HepG2 (cell line): ENCODE results near the gene ECE2. TPM values are rescaled to one million over a fixed set of nuclear protein-coding genes. Genes with fewer than 3 reads are reported as not detected.

Experiments
- ATAC-seq: fragments of 200-7000 bp; cut with Tn5 transposase; 3 replicates; pipeline ENCODE4 v1.9.1; 2020; ENCODE audit warnings: mild to moderate bottlenecking, moderate library complexity
- BruUV-seq: library from RNA; stranded (reverse); fragments of 400-500 nt; replicated peaks from 2 replicates; lab custom pipeline; 2021; lab: Mats Ljungman, UMichigan
- CTCF ChIA-PET: fragments of 300-600 bp; formaldehyde crosslinking; extraction: SDS; loops from one replicate; lab custom pipeline; 2021; ENCODE audit warnings: low total read pairs, inconsistent platforms, low intra/inter-chr PET ratio; lab: Yijun Ruan, JAX
- POLR2A ChIA-PET: fragments of 350-600 bp; sonication (Branson Sonifier 250); formaldehyde crosslinking; loops from one replicate; lab custom pipeline; 2020; ENCODE audit warnings: antibody characterized with exemption, inconsistent platforms; lab: Yijun Ruan, JAX
- DNase-seq: peaks from one replicate; pipeline ENCODE4 v3.0.0-alpha.2; 2015; ENCODE audit warnings: low spot score
- FAIRE-seq: peaks from 3 replicates; lab custom pipeline; 2011; peaks lifted over from hg19 to GRCh38; lab: Jason Lieb, UNC
- H2AFZ ChIP-seq: one replicate; pipeline ENCODE4 v1.6.1; 2011; ENCODE audit warnings: low read length, inconsistent platforms
- H3K27ac ChIP-seq: fragments of 300-600 bp; 3 replicates; pipeline ENCODE4 v1.8.0; 2011; ENCODE audit warnings: mixed run types, mild to moderate bottlenecking, mixed read lengths, low read length, inconsistent platforms; ENCODE audit not compliant: insufficient read depth; ENCODE audit errors: extremely low read length
- H3K27me3 ChIP-seq, 2 experiments: fragments of 200-600 bp in 1 of 2; 2 replicates in 1 of 2; 3 replicates in 1 of 2; pipeline versions ENCODE4 v1.6.0 to v1.8.0; 2011; ENCODE audit warnings: low read length in 2 of 2, mild to moderate bottlenecking in 2 of 2, moderate library complexity in 2 of 2, inconsistent platforms in 1 of 2; ENCODE audit not compliant: insufficient read depth in 2 of 2, control insufficient read depth in 1 of 2
- H3K36me3 ChIP-seq, 2 experiments: fragments of 200-600 bp in 1 of 2; replicated peaks in 1 of 2; 2 replicates in 1 of 2; 3 replicates in 1 of 2; pipeline versions ENCODE4 v1.5.1 to v1.8.0; 2011; ENCODE audit warnings: low read length in 2 of 2, inconsistent platforms in 1 of 2; ENCODE audit not compliant: insufficient read depth in 2 of 2, control insufficient read depth in 1 of 2
- H3K4me1 ChIP-seq: 2 replicates; pipeline ENCODE4 v1.5.1; 2012; ENCODE audit warnings: low read length, inconsistent platforms; ENCODE audit not compliant: insufficient read depth
- H3K4me2 ChIP-seq: 2 replicates; pipeline ENCODE4 v1.6.0; 2011; ENCODE audit warnings: low read depth, low read length, inconsistent platforms
- H3K4me3 ChIP-seq, 3 experiments: fragments of 200-600 bp in 1 of 3; sonication (generic), shearing (Covaris generic) in 1 of 3; replicated peaks in 1 of 3; 2 replicates each; pipeline ENCODE4 v1.5.1; 2011 to 2016; ENCODE audit warnings: low read length in 3 of 3, inconsistent platforms in 2 of 3, low read depth in 2 of 3, mild to moderate bottlenecking in 2 of 3, control low read depth in 1 of 3, mixed read lengths in 1 of 3; ENCODE audit not compliant: insufficient read depth in 1 of 3
- H3K79me2 ChIP-seq: one replicate; pipeline ENCODE4 v1.6.1; 2011; ENCODE audit warnings: low read length, inconsistent platforms; ENCODE audit not compliant: insufficient read depth
- H3K9ac ChIP-seq: 2 replicates; pipeline ENCODE4 v1.6.0; 2011; ENCODE audit warnings: mild to moderate bottlenecking, low read depth, low read length, inconsistent platforms; ENCODE audit not compliant: insufficient read depth
- H3K9me3 ChIP-seq: 2 replicates; pipeline ENCODE4 v1.5.1; 2012; ENCODE audit warnings: mild to moderate bottlenecking, low read length
- H4K20me1 ChIP-seq: 2 replicates; pipeline ENCODE4 v1.6.0; 2011; ENCODE audit warnings: inconsistent platforms, mild to moderate bottlenecking, low read length, moderate library complexity; ENCODE audit not compliant: insufficient read depth
- CREBL2 ChIP-seq: sonication (generic); formaldehyde crosslinking; IDR thresholded peaks from 2 replicates; pipeline ENCODE4 v1.8.1; 2023; ENCODE audit warnings: missing genetic modification reagents, mild to moderate bottlenecking, borderline replicate concordance
- CREM ChIP-seq, 2 experiments: sonication (generic) in 1 of 2; formaldehyde crosslinking in 1 of 2; IDR thresholded peaks; 2 replicates each; pipeline versions ENCODE4 v1.4.0 to v1.6.1; 2016 to 2020; ENCODE audit warnings: antibody characterized with exemption in 1 of 2, mild to moderate bottlenecking in 1 of 2, missing genetic modification reagents in 1 of 2
- GATAD2A ChIP-seq: IDR thresholded peaks from 2 replicates; pipeline ENCODE4 v1.6.1; 2016
- IKZF4 ChIP-seq: sonication (generic); formaldehyde crosslinking; IDR thresholded peaks from 2 replicates; pipeline ENCODE4 v1.5.1; 2020; ENCODE audit warnings: borderline replicate concordance, mild to moderate bottlenecking, low read depth, missing genetic modification reagents; ENCODE audit errors: not compliant biosample characterization
- KLF16 ChIP-seq, 2 experiments: sonication (generic) in 1 of 2; formaldehyde crosslinking in 1 of 2; IDR thresholded peaks; 2 replicates each; pipeline versions ENCODE4 v1.6.1 to v1.8.0; 2016 to 2023; ENCODE audit warnings: missing genetic modification reagents in 2 of 2, missing compliant biosample characterization in 1 of 2
- MAZ ChIP-seq, 2 experiments: sonication (generic) in 1 of 2; formaldehyde crosslinking in 1 of 2; IDR thresholded peaks; 2 replicates each; pipeline versions ENCODE4 v1.5.0 to v1.6.1; 2012 to 2020; ENCODE audit warnings: low read depth in 2 of 2, mild to moderate bottlenecking in 2 of 2, borderline replicate concordance in 1 of 2, improper control_type of control experiment in 1 of 2, low read length in 1 of 2, missing genetic modification reagents in 1 of 2, moderate library complexity in 1 of 2
- RXRA ChIP-seq: sonication (generic); formaldehyde crosslinking; IDR thresholded peaks from 2 replicates; pipeline ENCODE4 v1.5.1; 2020; ENCODE audit warnings: missing genetic modification reagents
- SMYD3 ChIP-seq: sonication (generic); formaldehyde crosslinking; IDR thresholded peaks from 2 replicates; pipeline ENCODE4 v1.8.1; 2023; ENCODE audit warnings: mild to moderate bottlenecking, missing genetic modification reagents
- ZNF331 ChIP-seq: sonication (generic); formaldehyde crosslinking; IDR thresholded peaks from 2 replicates; pipeline ENCODE4 v1.4.0; 2020; ENCODE audit warnings: missing genetic modification reagents
- ZNF513 ChIP-seq: sonication (generic); formaldehyde crosslinking; conservative IDR thresholded peaks from 2 replicates; pipeline ENCODE4 v1.5.0; 2020; ENCODE audit warnings: missing genetic modification reagents
- ZNF670 ChIP-seq: sonication (generic); formaldehyde crosslinking; IDR thresholded peaks from 2 replicates; pipeline ENCODE4 v1.8.0; 2022; ENCODE audit warnings: mild to moderate bottlenecking, missing genetic modification reagents, borderline replicate concordance
- WGBS: methylation state at CpG from one replicate; pipeline ENCODE4 v1.1.6; 2017; ENCODE audit warnings: low lambda C conversion rate; 5-methylcytosine and 5-hydroxymethylcytosine counted together
- in situ Hi-C: cut with HindIII; loops from 2 replicates; pipeline ENCODE4 v1.10.0; 2017; ENCODE audit warnings: low pct_unique_long_range_greater_than_20kb; ENCODE audit not compliant: extremely low pct_ligation_motif_present
- intact Hi-C: fragments of 100-400 bp; cut with micrococcal nuclease; formaldehyde crosslinking; loops from one replicate; pipeline ENCODE4 v1.10.0; 2022; ENCODE audit not compliant: unreplicated experiment
- polyA plus RNA-seq, 8 experiments: library from polyadenylated mRNA; depleted of rRNA in 3 of 8; stranded (reverse) in 7 of 8; unstranded in 1 of 8; fragments of >200 nt; fragmentation: Illumina TruSeq in 4 of 8; extraction: Trizol in 4 of 8; gene quantifications; 2 replicates each; pipeline versions ENCODE4 v1.2.1 to v1.2.3, GENCODE V29; 2011 to 2016; ENCODE audit warnings: low read depth in 4 of 8, missing spikeins in 1 of 8, mixed read lengths in 1 of 8; ENCODE audit not compliant: insufficient read depth in 1 of 8
- total RNA-seq, 5 experiments: library from RNA; depleted of rRNA; stranded (reverse); fragments of >200 nt; fragmentation: Illumina TruSeq; extraction: Trizol; gene quantifications; 2 replicates each; pipeline ENCODE4 v1.2.3, GENCODE V29; 2016; ENCODE audit warnings: low read depth in 1 of 5

ECE2 gene
- total and polyA plus RNA-seq, 2 of the 13 experiments (the other 11 are each of a cell fraction or from before 2014, with no cell fraction given), result not detected

- ChIA-PET POLR2A (no interaction called here), CTCF (no interaction called here)
- Histone ChIP-seq H4K20me1 (no peaks in the 10 kb centered on the region), H3K4me1 (no peaks in the 10 kb centered on the region), H3K27me3 (peaks cover 9 to 55% of the 10 kb centered on the region in 2 experiments; a peak in 4 of 5 replicates), H3K4me2 (no peak overlapping the region), H3K9me3 (no peaks in the 10 kb centered on the region), H3K79me2 (no peaks in the 10 kb centered on the region), H3K4me3 (no peak overlapping the region), H3K9ac (no peak overlapping the region), H2AFZ (no peak overlapping the region), H3K36me3 (no peaks in the 10 kb centered on the region), H3K27ac (no peak overlapping the region)
- no peak for DNase-seq
- in situ Hi-C loops (no loop called here), intact Hi-C loops (no loop called here)
- WGBS, result no CpG with 5 or more reads among the region's 6 CpGs
- peak; percentile 43; the same call in 2 of the 3 replicates for ATAC-seq
- no peak for TF ChIP-seq RXRA (CRISPR knock-in tag)
- TF ChIP-seq ZNF670 (CRISPR knock-in tag), result no peak
- TF ChIP-seq ZNF513 (CRISPR knock-in tag), result no peak
- no peak for TF ChIP-seq KLF16 (CRISPR knock-in tag; IDR thresholded peaks at IDR 0.05)
- no peak for TF ChIP-seq IKZF4 (CRISPR knock-in tag)
- no peak for TF ChIP-seq CREBL2 (CRISPR knock-in tag)
- FAIRE-seq, result no peak
- BruUV-seq, result no TSS peak
Observed at GRCh38 chr3:184277366-184277765, 1.5 kb downstream of the ECE2 start.

DNA sequence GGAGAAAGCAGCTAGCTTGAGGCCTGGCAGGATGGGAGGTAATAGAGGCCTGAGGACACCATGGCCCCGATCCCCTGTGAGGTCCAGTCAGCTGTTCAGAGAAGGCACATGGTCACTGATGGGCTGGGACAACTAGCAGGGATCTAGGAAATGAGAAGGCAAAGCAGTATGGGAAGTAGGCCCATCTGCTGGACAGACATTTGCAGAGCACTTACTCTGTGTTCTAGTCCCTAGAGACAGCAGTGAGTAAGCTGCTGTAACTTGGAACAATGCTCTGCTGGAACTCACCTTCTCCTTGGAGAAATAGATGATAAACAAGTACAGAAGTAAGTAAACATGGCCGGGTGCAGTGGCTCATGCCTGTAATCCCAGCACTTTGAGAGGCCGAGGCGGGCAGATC lies 7.1 kb downstream of the ECE2 start:
- in situ Hi-C loops (no loop called here), intact Hi-C loops (loop anchor here (10.0 kb wide), 1 partner anchor 58 kb away; the partner anchor contains the start of gene VWA5B2)
- ChIA-PET POLR2A (no interaction called here), CTCF (no interaction called here)
- WGBS, result 20% methylated on average over 4 of the region's 4 CpGs
- H3K9me3 ChIP-seq, result no peaks in the 10 kb centered on the region
- no peaks in the 10 kb centered on the region for H3K4me1 ChIP-seq
- FAIRE-seq (no peak), DNase-seq (no peak), ATAC-seq (no peak)
- no peaks in the 10 kb centered on the region for H3K36me3 ChIP-seq
- H3K79me2 ChIP-seq, result no peaks in the 10 kb centered on the region
- no peak overlapping the region for H3K27ac ChIP-seq
- peaks cover 3 to 50% of the 10 kb centered on the region in 2 experiments for H3K27me3 ChIP-seq
- 0 out of 2 replicates have a peak, but pooled peaks cover 3% of the 10 kb centered on the region for H4K20me1 ChIP-seq
- H3K9ac ChIP-seq, result no peak overlapping the region
- H3K4me2 ChIP-seq, result no peak overlapping the region
- H2AFZ ChIP-seq, result no peak overlapping the region
- H3K4me3 ChIP-seq, result no peak overlapping the region
- BruUV-seq, result no TSS peak
- no peak for TF ChIP-seq CREM (IDR thresholded peaks at IDR 0.05)
- no peak for TF ChIP-seq CREM (CRISPR knock-in tag; IDR thresholded peaks at IDR 0.05)
- peak; percentile 98 for TF ChIP-seq ZNF331 (CRISPR knock-in tag)
- TF ChIP-seq GATAD2A (CRISPR knock-in tag), result no peak
- TF ChIP-seq MAZ (IDR thresholded peaks at IDR 0.05; ENCODE audit: borderline replicate concordance, low read depth, low read length), result no peak
- no peak for TF ChIP-seq MAZ (CRISPR knock-in tag; IDR thresholded peaks at IDR 0.05; ENCODE audit: low read depth)
- TF ChIP-seq SMYD3 (CRISPR knock-in tag), result no peak
